ENCODE data around the gene JDP2.
A peak's percentile ranks its signal among the peaks of the same experiment; 100 is the strongest.

JDP2 gene

GRCh38 chr14:75491376-75491978 lies 63.7 kb downstream of the JDP2 start:
- no peak for DNase-seq

GRCh38 chr14:75492832-75493591 lies 65.2 kb downstream of the JDP2 start:
- no peak for DNase-seq

- no peak for DNase-seq
These were observed 65.8 kb downstream of the JDP2 start for GRCh38 chr14:75493592-75494087.

- DNase-seq, result no peak
These were observed 67.1 kb downstream of the JDP2 start for GRCh38 chr14:75494896-75495295.

GRCh38 chr14:75495399-75495798 lies 67.6 kb downstream of the JDP2 start:
- no peak for DNase-seq

DNA sequence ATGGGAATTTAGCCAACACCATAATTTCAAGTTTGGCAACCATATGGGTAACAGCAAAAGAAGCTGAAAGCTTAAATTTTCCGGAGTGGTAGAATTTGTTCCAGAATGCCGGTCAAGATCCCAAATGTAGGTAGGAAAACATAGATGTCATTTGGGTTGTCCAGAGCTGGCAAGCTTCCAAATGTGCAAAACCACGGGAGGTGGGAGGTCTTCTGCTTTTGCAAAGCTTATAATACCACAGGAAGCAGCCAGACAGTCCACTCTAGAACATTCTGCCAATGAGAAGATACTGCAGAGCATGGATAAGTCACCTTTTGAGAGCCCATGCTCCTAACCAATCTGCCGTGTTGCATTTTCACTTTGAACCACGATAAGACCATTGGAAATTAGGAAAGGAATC lies 68.1 kb downstream of the JDP2 start:
- DNase-seq, result peak; percentile 31

DNA sequence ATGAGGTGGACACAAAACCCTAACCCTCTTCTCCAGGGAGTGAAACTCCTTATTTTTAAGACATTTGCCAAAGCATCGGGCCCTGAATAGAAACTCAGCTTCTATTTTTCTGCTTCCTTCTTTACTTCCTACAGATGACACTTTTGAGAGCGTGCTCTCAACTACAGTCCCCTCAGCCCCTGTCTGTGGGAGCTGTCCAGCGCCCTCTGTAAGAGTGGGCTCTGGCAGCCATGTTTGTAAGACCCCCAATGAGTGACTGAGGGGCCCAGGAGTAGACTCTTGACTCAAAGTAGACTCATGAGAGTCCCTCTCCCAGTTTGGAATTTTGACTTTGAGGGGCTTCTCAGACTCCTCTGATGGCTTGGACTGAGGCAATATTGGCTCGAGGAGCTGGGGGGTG lies 68.9 kb downstream of the JDP2 start:
- DNase-seq, result peak; percentile 22

GRCh38 chr14:75497191-75497590 lies 69.4 kb downstream of the JDP2 start:
- DNase-seq, result peak; percentile 93

DNA sequence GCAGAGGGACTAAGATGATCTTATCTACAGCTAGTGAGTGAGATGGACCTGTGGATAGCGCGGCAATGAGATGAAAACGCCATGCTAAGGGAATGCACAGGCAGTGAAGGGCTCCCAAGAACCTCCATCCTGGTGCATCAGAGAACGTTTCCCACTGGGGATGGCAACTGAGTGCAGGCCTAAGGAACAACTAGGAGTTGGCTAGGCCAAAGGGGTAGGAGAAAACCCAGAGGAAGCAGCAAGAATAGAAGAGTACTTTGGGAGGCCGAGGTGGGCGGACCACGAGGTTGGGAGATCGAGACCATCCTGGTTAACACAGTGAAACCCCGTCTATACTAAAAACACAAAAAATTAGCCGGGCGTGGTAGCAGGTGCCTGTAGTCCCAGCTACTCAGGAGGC lies 69.9 kb downstream of the JDP2 start:
- no peak for DNase-seq

DNA sequence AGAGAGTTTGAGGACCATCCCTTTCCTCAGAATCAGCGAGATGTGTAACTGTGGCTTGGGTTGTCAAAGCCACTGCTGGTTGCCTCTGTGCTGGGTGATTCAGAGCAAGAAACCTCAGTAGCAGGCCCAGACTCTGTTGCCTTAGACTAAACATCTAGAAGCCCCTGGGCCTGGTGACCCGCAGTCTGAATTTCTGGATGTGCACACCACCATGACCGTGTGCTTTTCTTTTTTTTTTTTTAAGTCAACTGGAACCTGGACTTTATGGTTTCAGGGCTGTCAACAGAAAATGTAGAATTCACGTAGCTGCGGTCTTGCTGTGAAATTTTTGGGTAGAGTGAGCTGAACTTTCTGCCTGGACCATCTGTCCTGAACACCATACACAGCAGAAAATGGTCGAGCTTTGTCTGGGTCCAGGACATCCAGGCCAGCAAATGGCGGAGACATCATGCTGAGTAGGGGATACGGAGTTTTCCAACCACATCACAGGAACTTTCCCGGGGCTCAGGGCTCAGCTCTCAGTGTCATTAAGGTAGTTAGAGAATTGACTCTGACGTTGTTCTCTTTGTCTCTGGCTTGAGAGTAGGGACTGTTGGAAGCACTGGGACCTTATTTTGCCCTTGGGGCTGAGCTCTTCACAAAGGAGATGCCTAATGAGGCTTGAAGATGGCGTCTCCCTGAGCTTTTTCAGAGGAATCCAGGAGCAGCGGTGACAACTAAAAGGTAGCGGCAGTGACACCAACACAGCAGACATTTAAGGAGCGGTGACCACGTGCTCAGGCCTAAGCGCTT lies 71.5 kb downstream of the JDP2 start:
- no peak for DNase-seq

GRCh38 chr14:75501080-75501479 lies 73.3 kb downstream of the JDP2 start:
- no peak for DNase-seq

DNA sequence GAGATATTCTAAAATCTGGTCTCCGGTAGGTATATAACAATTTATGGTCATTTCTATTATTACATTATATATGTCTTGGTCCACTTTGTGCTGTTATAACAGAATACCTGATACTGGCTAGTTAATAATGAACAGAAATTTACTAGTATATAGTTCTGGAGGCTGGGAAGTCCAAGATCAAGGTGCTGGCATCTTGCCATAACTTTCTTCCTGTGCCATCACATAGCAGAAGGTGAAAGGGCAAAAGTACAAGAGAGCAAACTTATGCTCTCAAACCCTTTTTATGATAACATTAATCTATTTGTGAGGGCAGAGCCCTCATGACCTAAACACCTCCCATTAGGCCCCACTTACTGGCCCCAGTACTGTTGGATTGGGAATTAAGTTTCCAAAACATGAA lies 76.6 kb downstream of the JDP2 start:
- DNase-seq, result no peak

- DNase-seq, result no peak
These were observed 79.1 kb downstream of the JDP2 start for GRCh38 chr14:75506930-75507329.

DNA sequence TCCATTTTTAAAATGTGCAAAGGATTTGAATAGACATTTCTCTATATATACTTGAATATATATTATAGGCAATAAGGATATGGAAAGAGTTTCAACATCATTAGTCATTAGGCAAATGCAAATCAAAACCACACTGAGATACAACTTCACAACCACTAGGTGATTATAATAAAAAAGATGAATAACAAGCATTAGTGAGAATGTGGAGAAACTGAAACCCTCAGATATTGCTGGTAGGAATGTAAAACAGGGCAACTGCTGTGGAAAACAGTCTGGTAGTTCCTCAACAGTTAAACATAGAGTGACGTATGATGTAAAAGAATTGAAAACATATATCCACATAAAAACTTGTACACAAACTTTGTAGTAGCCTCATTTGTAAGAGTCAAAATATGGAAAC lies 82.7 kb downstream of the JDP2 start:
- no peak for DNase-seq

- DNase-seq, result no peak
These were observed 83.4 kb downstream of the JDP2 start for GRCh38 chr14:75511201-75511600.

GRCh38 chr14:75513911-75514672 lies 86.3 kb downstream of the JDP2 start:
- no peak for DNase-seq

GRCh38 chr14:75514673-75515628 lies 87.1 kb downstream of the JDP2 start:
- peak; percentile 83 for DNase-seq

DNA sequence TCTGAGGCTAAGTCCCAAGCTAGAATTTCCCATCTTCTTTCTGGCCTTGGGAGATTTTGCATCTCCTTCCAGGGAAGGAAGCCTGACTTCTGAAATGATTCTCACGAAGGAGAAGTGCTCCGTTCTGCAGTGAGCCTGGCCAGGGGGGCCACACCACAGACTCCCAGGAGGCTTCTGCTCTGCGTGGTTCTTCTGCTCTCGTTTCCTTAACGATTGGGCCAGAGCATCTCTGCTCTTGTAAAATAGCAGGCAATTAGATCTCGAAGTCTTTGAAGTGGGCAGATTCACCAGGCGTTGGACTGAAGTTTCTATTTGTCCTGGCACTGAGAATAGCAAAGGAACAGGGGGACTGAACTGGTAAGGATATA lies 87.8 kb downstream of the JDP2 start:
- DNase-seq, result peak; percentile 49

DNA sequence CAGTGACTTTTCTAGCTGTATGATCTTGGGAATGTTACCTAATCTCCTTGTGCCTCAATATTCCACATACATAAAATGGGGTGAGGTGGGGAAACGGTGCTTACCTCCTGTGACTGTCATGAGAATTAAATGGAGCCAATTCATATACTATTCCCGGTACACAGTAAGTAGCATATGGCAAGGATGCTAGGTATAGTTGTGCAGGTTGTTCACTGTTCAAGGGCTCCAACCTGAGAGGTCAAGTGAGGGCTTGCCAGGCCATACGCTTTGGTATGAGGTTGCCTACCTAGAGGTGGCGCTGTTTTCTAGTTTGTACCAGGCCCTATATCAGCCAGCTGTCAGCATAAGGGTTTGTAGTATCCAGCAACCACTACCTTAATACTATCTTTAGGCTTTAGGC lies 90.8 kb downstream of the JDP2 start:
- peak; percentile 75 for DNase-seq

DNA sequence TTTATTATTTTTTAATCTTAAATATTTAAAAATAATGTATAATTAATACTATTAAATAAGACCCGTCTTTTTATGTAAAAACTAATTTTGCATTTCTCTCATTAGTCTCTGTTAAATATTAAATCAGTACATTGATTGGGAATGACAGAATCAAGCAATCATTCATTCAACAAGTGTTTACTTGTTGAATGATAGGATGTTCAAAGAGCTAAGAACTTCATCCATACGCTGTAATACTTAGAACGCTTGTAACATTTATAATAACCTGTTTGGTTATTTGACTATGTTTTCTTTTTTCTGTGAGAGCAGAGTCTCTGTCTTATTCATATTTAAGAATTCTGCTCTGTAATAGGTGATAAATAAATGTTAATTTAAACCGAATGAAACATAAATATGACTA lies 91.6 kb downstream of the JDP2 start:
- DNase-seq, result no peak

DNA sequence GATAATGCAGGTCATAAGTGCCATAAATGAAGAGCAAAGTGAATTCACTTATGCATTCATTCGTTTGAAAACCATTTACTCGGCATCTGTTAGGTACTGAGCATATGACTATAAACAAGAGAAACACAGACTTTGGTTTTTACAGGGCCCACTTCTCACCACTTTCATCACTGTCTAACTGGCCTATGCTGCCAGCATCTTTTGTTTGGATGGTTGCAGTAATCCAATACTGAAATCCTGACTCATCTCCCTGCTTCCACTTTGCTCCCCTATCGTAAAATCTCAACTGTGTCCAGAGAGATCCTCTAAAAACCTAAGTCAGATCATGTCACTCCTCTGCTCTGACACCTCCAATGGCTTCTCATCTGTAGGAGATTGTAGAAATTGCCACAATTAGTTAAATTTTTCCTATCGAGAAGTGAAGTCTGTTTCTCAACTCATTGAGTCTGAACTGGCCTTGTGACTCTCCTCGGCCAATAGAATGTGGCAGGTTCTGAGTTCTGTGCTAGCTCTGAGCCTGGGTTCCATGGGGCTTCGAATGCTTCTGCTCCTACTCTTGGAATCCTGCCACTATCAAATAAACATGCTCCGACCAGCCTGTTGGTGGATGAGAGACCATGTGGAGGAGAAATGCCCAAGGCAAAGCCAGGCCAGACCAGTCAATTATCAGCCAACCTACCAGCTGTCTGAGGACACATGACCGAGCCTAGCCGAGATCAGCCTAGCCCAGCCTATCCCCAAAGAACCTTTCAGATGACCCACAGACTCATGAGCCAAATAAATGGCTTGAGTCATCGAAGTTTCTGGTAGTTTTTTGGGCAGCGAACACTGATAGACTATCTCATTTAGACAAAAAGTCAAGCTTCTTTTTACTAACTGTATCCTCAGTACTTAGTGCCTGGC lies 92.3 kb downstream of the JDP2 start:
- no peak for DNase-seq

All from hematopoietic multipotent progenitor cell treated with erythropoietin and hydrocortisone succinate and interleukin-3 and kit ligand, for 4 days (in vitro differentiated cells).